AG09309 (cell line): ENCODE measurements around the gene GNAT1.
A peak's percentile ranks its signal among the peaks of the same experiment; 100 is the strongest.

ENCODE experiments used
- DNase-seq: peaks from one replicate; pipeline ENCODE4 v3.0.0-alpha.2; 2010; ENCODE audit warnings: low read depth
- H3K4me3 ChIP-seq: 2 replicates; pipeline ENCODE4 v1.5.1; 2011; ENCODE audit warnings: mild to moderate bottlenecking, low read depth, low read length, moderate library complexity; ENCODE audit not compliant: control insufficient read depth
- CTCF ChIP-seq: IDR thresholded peaks from 2 replicates; pipeline ENCODE4 v1.5.1; 2011; ENCODE audit warnings: mild to moderate bottlenecking, low read depth, low read length, inconsistent platforms; ENCODE audit not compliant: insufficient read depth, control insufficient read depth; ENCODE audit errors: missing control alignments

Gene GNAT1

GRCh38 chr3:50211930-50212329 lies 20.5 kb downstream of the GNAT1 start:
- TF ChIP-seq CTCF, result no peak
- DNase-seq, result peak; percentile 33
- no peak overlapping the region for H3K4me3 ChIP-seq

GRCh38 chr3:50212502-50212901 lies 21.1 kb downstream of the GNAT1 start:
- no peak overlapping the region for H3K4me3 ChIP-seq
- no peak for DNase-seq
- no peak for TF ChIP-seq CTCF

GRCh38 chr3:50212971-50213370 lies 21.6 kb downstream of the GNAT1 start:
- no peak overlapping the region for H3K4me3 ChIP-seq
- no peak for TF ChIP-seq CTCF
- DNase-seq, result no peak

DNA sequence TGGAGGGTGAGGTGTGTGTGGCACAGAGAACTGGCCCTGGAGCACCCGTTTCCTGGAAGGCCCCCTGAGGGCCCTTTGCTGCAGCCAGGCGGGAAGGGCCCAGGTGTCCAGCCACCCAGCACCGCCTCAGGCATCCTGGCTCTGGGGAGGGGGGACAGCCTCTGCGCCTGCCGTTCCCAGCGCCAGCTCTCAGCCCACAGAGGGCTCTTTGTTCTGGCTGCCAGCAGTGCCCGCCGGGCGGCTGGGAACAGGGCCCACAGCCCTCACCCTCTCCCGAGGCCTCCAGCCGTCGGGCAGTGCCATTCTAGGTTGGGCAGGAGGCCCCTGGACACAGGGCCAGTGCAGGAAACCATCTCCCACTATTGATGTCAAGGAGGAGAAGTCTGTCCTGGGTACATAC lies 22.0 kb downstream of the GNAT1 start:
- H3K4me3 ChIP-seq, result no peak overlapping the region
- DNase-seq, result no peak
- no peak for TF ChIP-seq CTCF

DNA sequence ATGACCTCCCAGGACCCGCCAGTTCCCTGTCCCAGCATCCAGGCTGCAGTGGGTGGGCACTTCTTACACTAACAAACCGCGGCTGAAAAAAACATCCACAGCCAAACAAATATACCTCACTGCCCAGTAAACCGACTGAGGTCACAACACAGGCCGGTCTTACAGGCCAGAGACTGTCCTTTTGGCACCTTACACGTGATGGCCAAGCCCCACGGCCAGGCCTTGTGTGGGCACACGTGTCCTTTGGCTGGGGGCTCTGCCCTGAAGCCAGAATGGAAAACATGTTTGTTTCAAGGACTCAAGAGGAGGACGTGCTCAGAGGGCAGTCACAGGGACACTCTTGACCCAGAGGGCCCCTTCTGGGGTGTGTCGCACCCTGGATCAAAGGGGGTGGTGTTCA lies 23.4 kb downstream of the GNAT1 start:
- no peak overlapping the region for H3K4me3 ChIP-seq
- TF ChIP-seq CTCF, result no peak
- DNase-seq, result no peak

DNA sequence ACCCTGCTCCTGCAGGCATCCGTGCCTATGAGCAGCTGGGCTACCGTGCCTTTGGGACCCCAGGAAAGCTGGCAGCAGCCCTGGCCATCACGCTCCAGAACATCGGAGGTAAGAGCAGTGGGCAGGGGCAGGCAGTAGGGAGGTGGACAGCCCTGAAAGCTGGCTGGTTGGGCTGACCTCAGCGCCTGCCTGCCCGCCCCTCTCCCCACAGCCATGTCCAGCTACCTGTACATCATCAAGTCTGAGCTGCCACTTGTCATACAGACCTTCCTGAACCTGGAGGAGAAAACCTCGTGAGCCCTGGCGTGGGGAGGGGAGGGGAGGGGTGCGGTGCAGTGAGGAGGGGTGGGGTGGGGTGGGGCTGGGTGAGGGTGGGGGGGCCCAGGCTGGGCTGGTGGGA lies 24.1 kb downstream of the GNAT1 start:
- TF ChIP-seq CTCF, result no peak
- DNase-seq, result no peak
- H3K4me3 ChIP-seq, result no peak overlapping the region

- H3K4me3 ChIP-seq, result no peak overlapping the region
- no peak for DNase-seq
- TF ChIP-seq CTCF, result no peak
These were observed 26.3 kb downstream of the GNAT1 start for GRCh38 chr3:50217681-50218080.
